HG02970 (cell line): Measurements from ENCODE around the gene PTF1A.
"Not testable (repeated sequence)": the region's sequence is repeated elsewhere in the genome, so short reads cannot be mapped to it uniquely, and the experiment has no call there.

ENCODE experiments used
- ATAC-seq: cut with Tn5 transposase; IDR thresholded peaks from one replicate; pipeline ENCODE4 v1.9.1; 2021; ENCODE audit warnings: mild to moderate bottlenecking, moderate library complexity, moderate number of reproducible peaks; ENCODE audit not compliant: unreplicated experiment, low FRiP score

PTF1A gene

GRCh38 chr10:23203369-23204325 lies 11.5 kb downstream of the PTF1A start:
- no peak for ATAC-seq

GRCh38 chr10:23204773-23205172 lies 12.7 kb downstream of the PTF1A start:
- no peak for ATAC-seq

- no peak for ATAC-seq
Observed at GRCh38 chr10:23205972-23206642, 14.0 kb downstream of the PTF1A start.

GRCh38 chr10:23217471-23217870 lies 25.4 kb downstream of the PTF1A start:
- no peak for ATAC-seq

GRCh38 chr10:23230582-23230981 lies 38.5 kb downstream of the PTF1A start:
- no peak for ATAC-seq

- ATAC-seq = no peak
Observed at GRCh38 chr10:23238015-23238414, 45.9 kb downstream of the PTF1A start.

- not testable (repeated sequence) for ATAC-seq
Observed at GRCh38 chr10:23241779-23242178, 49.7 kb downstream of the PTF1A start.
